ENCODE results near the gene CALHM5. TPM values are rescaled to one million over a fixed set of nuclear protein-coding genes. Genes with fewer than 3 reads are reported as not detected.

Gene CALHM5
- total RNA-seq, 4 donors from 2014 or later, result 0.59 to 1.3 (median 0.69) TPM

DNA sequence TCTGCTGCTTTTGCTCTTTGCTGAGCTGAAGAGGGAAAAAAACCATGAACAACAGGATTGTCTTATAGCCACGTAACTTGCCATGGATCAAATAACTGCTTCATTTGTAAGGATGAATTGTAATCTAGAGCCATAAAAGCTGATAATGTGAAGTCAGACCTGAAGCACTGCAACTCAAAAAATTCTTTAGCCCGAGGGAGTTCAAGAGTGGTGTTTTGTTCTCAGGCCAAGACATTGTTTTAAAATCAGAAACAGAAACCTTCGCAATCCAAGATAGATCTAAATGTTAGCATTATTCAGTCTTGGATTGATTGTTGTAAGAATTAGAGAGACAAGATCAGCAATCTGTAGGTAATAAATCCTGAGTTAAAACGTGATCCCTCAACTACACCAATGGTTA is 34.2 kb downstream of the CALHM5 start, which contains the start of gene TRAPPC3L:
TSS of gene TRAPPC3L (minus strand) at position 34 of the 400 bp plus-strand sequence. CDS start 170 bp downstream, outside the sequence.
- Histone ChIP-seq H3K4me3 (replicated peaks in 1 of 3) (no peak within 1 kb of the TSS), H3K9me3 (no peaks in the 10 kb centered on the region), H3K27ac (no peak within 1 kb of the TSS), H3K27me3 (no peaks in the 10 kb centered on the region), H3K36me3 (no peaks in the 10 kb centered on the region), H3K4me1 (no peaks in the 10 kb centered on the region)
- WGBS, 2 donors, result 32 to 49% methylated on average over 4 of the region's 4 CpGs
- intact Hi-C loops (cut with DNase I), result no loop called here
- no peak for DNase-seq
- no peak for TF ChIP-seq POLR2A (IDR thresholded peaks at IDR 0.05)
- TF ChIP-seq CTCF (IDR thresholded peaks at IDR 0.05), result no peak

GRCh38 chr6:116547358-116547757 is 35.9 kb downstream of the CALHM5 start:
- WGBS, 2 donors, result 82 to 87% methylated on average over 6 of the region's 6 CpGs
- H3K9me3 ChIP-seq, result no peaks in the 10 kb centered on the region
- no peak for DNase-seq
- H3K4me3 ChIP-seq (replicated peaks in 1 of 3), result no peak overlapping the region
- H3K36me3 ChIP-seq, result no peaks in the 10 kb centered on the region
- no peak overlapping the region for H3K27ac ChIP-seq
- no peaks in the 10 kb centered on the region for H3K27me3 ChIP-seq
- intact Hi-C loops (cut with DNase I), result no loop called here
- TF ChIP-seq CTCF (IDR thresholded peaks at IDR 0.05), result no peak
- no peak for TF ChIP-seq POLR2A (IDR thresholded peaks at IDR 0.05)
- H3K4me1 ChIP-seq, result no peaks in the 10 kb centered on the region

- WGBS, 2 donors, result 56 to 64% methylated on average over 4 of the region's 4 CpGs
- H3K27ac ChIP-seq, result no peak overlapping the region
These were observed 39.4 kb downstream of the CALHM5 start for GRCh38 chr6:116550796-116551195.

GRCh38 chr6:116553451-116553850 is 42.0 kb downstream of the CALHM5 start, which contains the start of gene CALHM4:
TSS of gene CALHM4 (plus strand) at chr6:116553751. CDS start at chr6:116553794, 43 bp downstream.
- no peaks in the 10 kb centered on the region for H3K36me3 ChIP-seq
- no peak for TF ChIP-seq CTCF (IDR thresholded peaks at IDR 0.05)
- TF ChIP-seq POLR2A (IDR thresholded peaks at IDR 0.05), result no peak

More at GRCh38 chr6:116550796-116551195, 39.4 kb downstream of the CALHM5 start:
- H3K36me3 ChIP-seq, result no peaks in the 10 kb centered on the region
- no peaks in the 10 kb centered on the region for H3K4me1 ChIP-seq
- intact Hi-C loops (cut with DNase I), result no loop called here
- TF ChIP-seq POLR2A (IDR thresholded peaks at IDR 0.05), result no peak
- no peak for DNase-seq
- no peaks in the 10 kb centered on the region for H3K27me3 ChIP-seq
- no peaks in the 10 kb centered on the region for H3K9me3 ChIP-seq
- H3K4me3 ChIP-seq (replicated peaks in 1 of 3), result no peak overlapping the region

DNA sequence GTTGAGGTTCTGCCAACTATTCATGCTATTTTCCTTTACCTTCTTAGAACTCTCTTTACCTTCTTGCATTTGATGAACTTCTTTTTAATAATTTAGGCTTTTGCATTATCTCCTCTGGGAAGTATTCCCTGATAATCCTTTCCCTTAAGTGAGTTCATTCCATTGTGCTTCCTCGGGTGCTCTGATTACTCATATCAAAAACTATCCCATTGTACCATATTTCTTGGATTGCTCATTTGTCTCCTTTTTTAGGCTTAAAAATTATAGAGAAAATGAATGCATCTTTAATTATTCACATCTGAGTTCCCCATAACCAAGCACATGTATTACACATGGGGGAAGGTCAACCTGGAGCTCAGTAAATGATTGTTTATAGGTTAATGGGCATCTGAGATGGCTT is 44.6 kb downstream of the CALHM5 start:
- Histone ChIP-seq H3K36me3 (no peaks in the 10 kb centered on the region), H3K4me1 (no peaks in the 10 kb centered on the region), H3K4me3 (replicated peaks in 1 of 3) (no peak overlapping the region), H3K27me3 (no peaks in the 10 kb centered on the region), H3K27ac (no peak overlapping the region), H3K9me3 (no peaks in the 10 kb centered on the region)
- DNase-seq, result no peak
- 85 to 88% methylated on average over 1 of the region's 1 CpG for WGBS, 2 donors
- intact Hi-C loops (cut with DNase I), result no loop called here
- no peak for TF ChIP-seq POLR2A (IDR thresholded peaks at IDR 0.05)
- no peak for TF ChIP-seq CTCF (IDR thresholded peaks at IDR 0.05)

More at GRCh38 chr6:116553451-116553850, 42.0 kb downstream of the CALHM5 start, which contains the start of gene CALHM4:
- no peak within 1 kb of the TSS for H3K27ac ChIP-seq
- H3K4me1 ChIP-seq, result no peaks in the 10 kb centered on the region
- no peak for DNase-seq
- intact Hi-C loops (cut with DNase I), result no loop called here
- no peak within 1 kb of the TSS for H3K4me3 ChIP-seq (replicated peaks in 1 of 3)
- H3K27me3 ChIP-seq, result no peaks in the 10 kb centered on the region
- H3K9me3 ChIP-seq, result no peaks in the 10 kb centered on the region

Data from thyroid gland (tissue), 4 donors.